HepG2 (cell line): ENCODE results near the gene MLN. TPM values are rescaled to one million over a fixed set of nuclear protein-coding genes. Genes with fewer than 3 reads are reported as not detected.

ENCODE experiments used
- ATAC-seq: fragments of 200-7000 bp; cut with Tn5 transposase; 3 replicates; pipeline ENCODE4 v1.9.1; 2020; ENCODE audit warnings: mild to moderate bottlenecking, moderate library complexity
- BruUV-seq: library from RNA; stranded (reverse); fragments of 400-500 nt; replicated peaks from 2 replicates; lab custom pipeline; 2021; lab: Mats Ljungman, UMichigan
- CTCF ChIA-PET: fragments of 300-600 bp; formaldehyde crosslinking; extraction: SDS; loops from one replicate; lab custom pipeline; 2021; ENCODE audit warnings: low total read pairs, inconsistent platforms, low intra/inter-chr PET ratio; lab: Yijun Ruan, JAX
- POLR2A ChIA-PET: fragments of 350-600 bp; sonication (Branson Sonifier 250); formaldehyde crosslinking; loops from one replicate; lab custom pipeline; 2020; ENCODE audit warnings: antibody characterized with exemption, inconsistent platforms; lab: Yijun Ruan, JAX
- DNase-seq: peaks from one replicate; pipeline ENCODE4 v3.0.0-alpha.2; 2015; ENCODE audit warnings: low spot score
- FAIRE-seq: peaks from 3 replicates; lab custom pipeline; 2011; peaks lifted over from hg19 to GRCh38; lab: Jason Lieb, UNC
- H2AFZ ChIP-seq: one replicate; pipeline ENCODE4 v1.6.1; 2011; ENCODE audit warnings: low read length, inconsistent platforms
- H3K27ac ChIP-seq: fragments of 300-600 bp; 3 replicates; pipeline ENCODE4 v1.8.0; 2011; ENCODE audit warnings: mixed run types, mild to moderate bottlenecking, mixed read lengths, low read length, inconsistent platforms; ENCODE audit not compliant: insufficient read depth; ENCODE audit errors: extremely low read length
- H3K27me3 ChIP-seq, 2 experiments: fragments of 200-600 bp in 1 of 2; 2 replicates in 1 of 2; 3 replicates in 1 of 2; pipeline versions ENCODE4 v1.6.0 to v1.8.0; 2011; ENCODE audit warnings: low read length in 2 of 2, mild to moderate bottlenecking in 2 of 2, moderate library complexity in 2 of 2, inconsistent platforms in 1 of 2; ENCODE audit not compliant: insufficient read depth in 2 of 2, control insufficient read depth in 1 of 2
- H3K36me3 ChIP-seq, 2 experiments: fragments of 200-600 bp in 1 of 2; replicated peaks in 1 of 2; 2 replicates in 1 of 2; 3 replicates in 1 of 2; pipeline versions ENCODE4 v1.5.1 to v1.8.0; 2011; ENCODE audit warnings: low read length in 2 of 2, inconsistent platforms in 1 of 2; ENCODE audit not compliant: insufficient read depth in 2 of 2, control insufficient read depth in 1 of 2
- H3K4me1 ChIP-seq: 2 replicates; pipeline ENCODE4 v1.5.1; 2012; ENCODE audit warnings: low read length, inconsistent platforms; ENCODE audit not compliant: insufficient read depth
- H3K4me2 ChIP-seq: 2 replicates; pipeline ENCODE4 v1.6.0; 2011; ENCODE audit warnings: low read depth, low read length, inconsistent platforms
- H3K4me3 ChIP-seq, 3 experiments: fragments of 200-600 bp in 1 of 3; sonication (generic), shearing (Covaris generic) in 1 of 3; replicated peaks in 1 of 3; 2 replicates each; pipeline ENCODE4 v1.5.1; 2011 to 2016; ENCODE audit warnings: low read length in 3 of 3, inconsistent platforms in 2 of 3, low read depth in 2 of 3, mild to moderate bottlenecking in 2 of 3, control low read depth in 1 of 3, mixed read lengths in 1 of 3; ENCODE audit not compliant: insufficient read depth in 1 of 3
- H3K79me2 ChIP-seq: one replicate; pipeline ENCODE4 v1.6.1; 2011; ENCODE audit warnings: low read length, inconsistent platforms; ENCODE audit not compliant: insufficient read depth
- H3K9ac ChIP-seq: 2 replicates; pipeline ENCODE4 v1.6.0; 2011; ENCODE audit warnings: mild to moderate bottlenecking, low read depth, low read length, inconsistent platforms; ENCODE audit not compliant: insufficient read depth
- H3K9me3 ChIP-seq: 2 replicates; pipeline ENCODE4 v1.5.1; 2012; ENCODE audit warnings: mild to moderate bottlenecking, low read length
- H4K20me1 ChIP-seq: 2 replicates; pipeline ENCODE4 v1.6.0; 2011; ENCODE audit warnings: inconsistent platforms, mild to moderate bottlenecking, low read length, moderate library complexity; ENCODE audit not compliant: insufficient read depth
- ARNT ChIP-seq: fragments of 450-650 bp; IDR thresholded peaks from 2 replicates; pipeline ENCODE4 v1.6.1; 2017
- ATF7 ChIP-seq, 2 experiments: fragments of 450-650 bp in 1 of 2; sonication (generic) in 1 of 2; formaldehyde crosslinking in 1 of 2; IDR thresholded peaks; 2 replicates each; pipeline versions ENCODE4 v1.4.0 to v1.6.1; 2016 to 2020; ENCODE audit warnings: antibody characterized with exemption in 1 of 2, mild to moderate bottlenecking in 1 of 2, missing genetic modification reagents in 1 of 2
- BRD4 ChIP-seq: sonication (generic); formaldehyde crosslinking; IDR thresholded peaks from 2 replicates; pipeline ENCODE4 v1.4.0; 2020; ENCODE audit warnings: missing genetic modification reagents
- CCDC6 ChIP-seq: sonication (generic); formaldehyde crosslinking; IDR thresholded peaks from 2 replicates; pipeline ENCODE4 v1.8.1; 2022; ENCODE audit warnings: mild to moderate bottlenecking, missing genetic modification reagents, moderate library complexity
- GZF1 ChIP-seq: sonication (generic); formaldehyde crosslinking; IDR thresholded peaks from 2 replicates; pipeline ENCODE4 v1.5.1; 2020; ENCODE audit warnings: mild to moderate bottlenecking, missing genetic modification reagents
- MBD4 ChIP-seq: IDR thresholded peaks from 2 replicates; pipeline ENCODE4 v1.6.1; 2012; ENCODE audit warnings: low read length, inconsistent platforms, borderline replicate concordance
- MXI1 ChIP-seq: IDR thresholded peaks from 3 replicates; pipeline ENCODE4 v1.6.1; 2012; ENCODE audit warnings: low read depth, low read length, inconsistent platforms, borderline replicate concordance
- TGIF2 ChIP-seq: IDR thresholded peaks from 2 replicates; pipeline ENCODE4 v1.6.1; 2016; ENCODE audit warnings: control low read depth, missing compliant biosample characterization
- ZBTB44 ChIP-seq: sonication (generic); formaldehyde crosslinking; IDR thresholded peaks from 2 replicates; pipeline ENCODE4 v1.4.0; 2020; ENCODE audit warnings: missing genetic modification reagents
- ZNF24 ChIP-seq: fragments of 450-650 bp; IDR thresholded peaks from 2 replicates; pipeline ENCODE4 v1.6.1; 2017; ENCODE audit warnings: antibody characterized with exemption, mild to moderate bottlenecking
- ZNF263 ChIP-seq: sonication (generic); formaldehyde crosslinking; IDR thresholded peaks from 2 replicates; pipeline ENCODE4 v1.4.0; 2020; ENCODE audit warnings: missing genetic modification reagents
- ZNF468 ChIP-seq: sonication (generic); formaldehyde crosslinking; IDR thresholded peaks from 2 replicates; pipeline ENCODE4 v1.8.0; 2022; ENCODE audit warnings: mild to moderate bottlenecking, moderate library complexity, missing genetic modification reagents
- ZNF619 ChIP-seq: sonication (generic); formaldehyde crosslinking; IDR thresholded peaks from 2 replicates; pipeline ENCODE4 v1.4.0; 2020; ENCODE audit warnings: mild to moderate bottlenecking, missing genetic modification reagents
- ZNF709 ChIP-seq: sonication (generic); formaldehyde crosslinking; IDR thresholded peaks from 2 replicates; pipeline ENCODE4 v1.5.0; 2020; ENCODE audit warnings: mild to moderate bottlenecking, missing genetic modification reagents
- ZNF782 ChIP-seq: sonication (generic); formaldehyde crosslinking; IDR thresholded peaks from 2 replicates; pipeline ENCODE4 v1.4.0; 2020; ENCODE audit warnings: missing genetic modification reagents, mild to moderate bottlenecking, borderline replicate concordance
- WGBS: methylation state at CpG from one replicate; pipeline ENCODE4 v1.1.6; 2017; ENCODE audit warnings: low lambda C conversion rate; 5-methylcytosine and 5-hydroxymethylcytosine counted together
- in situ Hi-C: cut with HindIII; loops from 2 replicates; pipeline ENCODE4 v1.10.0; 2017; ENCODE audit warnings: low pct_unique_long_range_greater_than_20kb; ENCODE audit not compliant: extremely low pct_ligation_motif_present
- intact Hi-C: fragments of 100-400 bp; cut with micrococcal nuclease; formaldehyde crosslinking; loops from one replicate; pipeline ENCODE4 v1.10.0; 2022; ENCODE audit not compliant: unreplicated experiment
- polyA plus RNA-seq, 8 experiments: library from polyadenylated mRNA; depleted of rRNA in 3 of 8; stranded (reverse) in 7 of 8; unstranded in 1 of 8; fragments of >200 nt; fragmentation: Illumina TruSeq in 4 of 8; extraction: Trizol in 4 of 8; gene quantifications; 2 replicates each; pipeline versions ENCODE4 v1.2.1 to v1.2.3, GENCODE V29; 2011 to 2016; ENCODE audit warnings: low read depth in 4 of 8, missing spikeins in 1 of 8, mixed read lengths in 1 of 8; ENCODE audit not compliant: insufficient read depth in 1 of 8
- total RNA-seq, 5 experiments: library from RNA; depleted of rRNA; stranded (reverse); fragments of >200 nt; fragmentation: Illumina TruSeq; extraction: Trizol; gene quantifications; 2 replicates each; pipeline ENCODE4 v1.2.3, GENCODE V29; 2016; ENCODE audit warnings: low read depth in 1 of 5

Gene MLN
- total and polyA plus RNA-seq, 2 of the 13 experiments (the other 11 are each of a cell fraction or from before 2014, with no cell fraction given): not detected

GRCh38 chr6:33797626-33798342, 6.0 kb downstream of the MLN start:
- no peaks in the 10 kb centered on the region for H3K79me2 ChIP-seq
- H3K36me3 ChIP-seq: no peaks in the 10 kb centered on the region
- H3K9me3 ChIP-seq: no peaks in the 10 kb centered on the region
- no peak overlapping the region for H3K4me2 ChIP-seq
- no peak for DNase-seq
- H3K9ac ChIP-seq: no peak overlapping the region
- TF ChIP-seq MBD4 (no peak), TGIF2 (CRISPR knock-in tag) (no peak), ZBTB44 (CRISPR knock-in tag) (no peak), BRD4 (CRISPR knock-in tag) (no peak), ZNF24 (no peak), CCDC6 (CRISPR knock-in tag) (no peak), ZNF709 (CRISPR knock-in tag) (no peak), ZNF468 (CRISPR knock-in tag) (no peak), GZF1 (CRISPR knock-in tag) (no peak), ARNT (no peak), ZNF263 (no peak), ATF7 (IDR thresholded peaks at IDR 0.05) (no peak), ATF7 (CRISPR knock-in tag; IDR thresholded peaks at IDR 0.05) (no peak), ZNF782 (no peak), ZNF619 (CRISPR knock-in tag) (no peak), MXI1 (no peak)
- no peaks in the 10 kb centered on the region for H4K20me1 ChIP-seq
- in situ Hi-C loops: no loop called here
- H3K27ac ChIP-seq: no peak overlapping the region
- peaks cover 5 to 66% of the 10 kb centered on the region in 2 experiments; a peak in 4 of 5 replicates for H3K27me3 ChIP-seq
- ChIA-PET CTCF (no interaction called here), POLR2A (no interaction called here)
- intact Hi-C loops: no loop called here
- peaks cover 27% of the 10 kb centered on the region for H3K4me1 ChIP-seq
- no peak for FAIRE-seq
- 50% methylated on average over 10 of the region's 10 CpGs for WGBS
- no peak for ATAC-seq
- BruUV-seq: no TSS peak
- no peak overlapping the region for H3K4me3 ChIP-seq
- no peak overlapping the region for H2AFZ ChIP-seq
